H1 (cell line): ENCODE measurements around the gene BIVM. TPM values are rescaled to one million over a fixed set of nuclear protein-coding genes. Genes with fewer than 3 reads are reported as not detected.

ENCODE experiments used
- CTCF ChIA-PET: fragments of 300-600 bp; sonication (Branson Sonifier 250); formaldehyde crosslinking; loops from one replicate; lab custom pipeline; 2021; ENCODE audit not compliant: partially characterized antibody; lab: Charles Lee
- POLR2A ChIA-PET: fragments of 300-600 bp; sonication (Branson Sonifier 250); formaldehyde crosslinking; loops from one replicate; lab custom pipeline; 2021; ENCODE audit warnings: inconsistent platforms; ENCODE audit not compliant: partially characterized antibody; lab: Charles Lee
- DNase-seq, 2 experiments: peaks; one replicate each; pipeline versions ENCODE4 v3.0.0 to v3.0.0-alpha.2; 2010 to 2022; ENCODE audit warnings: low spot score in 2 of 2, low read depth in 1 of 2, mixed read lengths in 1 of 2
- FAIRE-seq: peaks from 2 replicates; lab custom pipeline; 2011; peaks lifted over from hg19 to GRCh38; lab: Jason Lieb, UNC
- H2AFZ ChIP-seq: 2 replicates; pipeline ENCODE4 v1.8.1; 2012; ENCODE audit warnings: low read length, inconsistent platforms
- H2AK5ac ChIP-seq: 2 replicates; pipeline ENCODE4 v1.6.1; 2013; ENCODE audit warnings: low read depth, low read length
- H2BK120ac ChIP-seq: replicated peaks from 2 replicates; pipeline ENCODE3; 2013; ENCODE audit warnings: low read depth, low read length, inconsistent platforms
- H2BK12ac ChIP-seq: 2 replicates; pipeline ENCODE4 v1.6.1; 2013; ENCODE audit warnings: low read depth, low read length
- H2BK15ac ChIP-seq: 2 replicates; pipeline ENCODE4 v1.6.1; 2013; ENCODE audit warnings: low read length
- H2BK20ac ChIP-seq: 2 replicates; pipeline ENCODE4 v1.6.1; 2013; ENCODE audit warnings: low read length
- H2BK5ac ChIP-seq: 2 replicates; pipeline ENCODE4 v1.6.1; 2013; ENCODE audit warnings: low read depth, low read length
- H3K14ac ChIP-seq: 2 replicates; pipeline ENCODE4 v1.6.1; 2013; ENCODE audit warnings: inconsistent platforms; ENCODE audit not compliant: insufficient read length
- H3K18ac ChIP-seq: 2 replicates; pipeline ENCODE4 v1.6.1; 2013; ENCODE audit warnings: low read length; ENCODE audit errors: extremely low read depth
- H3K23ac ChIP-seq: 2 replicates; pipeline ENCODE4 v1.6.1; 2013; ENCODE audit warnings: inconsistent platforms; ENCODE audit not compliant: insufficient read length
- H3K23me2 ChIP-seq: 2 replicates; pipeline ENCODE4 v1.6.1; 2013; ENCODE audit warnings: low read depth, low read length
- H3K27ac ChIP-seq: 2 replicates; pipeline ENCODE4 v1.6.1; 2011; ENCODE audit warnings: low read depth, low read length, inconsistent platforms
- H3K27me3 ChIP-seq, 4 experiments: replicated peaks in 1 of 4; 1 replicate in 1 of 4; 2 replicates in 3 of 4; pipeline versions ENCODE4 v1.6.1 to v1.8.1; 2011 to 2013; ENCODE audit warnings: low read length in 3 of 4, mild to moderate bottlenecking in 3 of 4, inconsistent platforms in 2 of 4, mixed read lengths in 2 of 4, moderate library complexity in 1 of 4; ENCODE audit not compliant: control insufficient read depth in 3 of 4, insufficient read depth in 3 of 4; ENCODE audit errors: extremely low read depth in 1 of 4
- H3K36me3 ChIP-seq, 4 experiments: 2 replicates each; pipeline versions ENCODE4 v1.6.1 to v1.8.1; 2011 to 2013; ENCODE audit warnings: mild to moderate bottlenecking in 4 of 4, low read length in 3 of 4, moderate library complexity in 2 of 4, control low read depth in 1 of 4, inconsistent platforms in 1 of 4; ENCODE audit not compliant: insufficient read depth in 4 of 4, control insufficient read depth in 2 of 4
- H3K4ac ChIP-seq: replicated peaks from 2 replicates; pipeline ENCODE3; 2013; ENCODE audit warnings: low read length, low read depth, mixed read lengths, inconsistent platforms; ENCODE audit not compliant: insufficient read length
- H3K4me1 ChIP-seq, 4 experiments: replicated peaks in 1 of 4; 1 replicate in 1 of 4; 2 replicates in 3 of 4; pipeline versions ENCODE4 v1.6.1 to v1.8.1; 2011 to 2013; ENCODE audit warnings: low read length in 3 of 4, inconsistent platforms in 2 of 4, mixed read lengths in 1 of 4; ENCODE audit not compliant: insufficient read depth in 4 of 4, control insufficient read depth in 3 of 4
- H3K4me2 ChIP-seq, 2 experiments: 2 replicates each; pipeline versions ENCODE4 v1.6.1 to v1.8.1; 2011 to 2013; ENCODE audit warnings: low read depth in 2 of 2, low read length in 2 of 2, control low read depth in 1 of 2, inconsistent platforms in 1 of 2, mild to moderate bottlenecking in 1 of 2; ENCODE audit not compliant: insufficient read depth in 1 of 2
- H3K4me3 ChIP-seq, 4 experiments: fragments of 200-600, 300-600 bp in 1 of 4; sonication (generic), shearing (Covaris generic), sonication (Bioruptor Twin) in 1 of 4; 2 replicates each; pipeline versions ENCODE4 v1.5.1 to v1.8.1; 2011 to 2016; ENCODE audit warnings: low read length in 4 of 4, low read depth in 3 of 4, control low read depth in 2 of 4, inconsistent platforms in 2 of 4, mild to moderate bottlenecking in 2 of 4, mixed read lengths in 1 of 4, moderate library complexity in 1 of 4; ENCODE audit not compliant: insufficient read depth in 2 of 4; ENCODE audit errors: extremely low read depth in 1 of 4
- H3K56ac ChIP-seq: replicated peaks from 2 replicates; pipeline ENCODE3; 2013; ENCODE audit warnings: low read depth, mild to moderate bottlenecking, mixed read lengths, low read length, inconsistent platforms; ENCODE audit not compliant: insufficient read length
- H3K79me1 ChIP-seq: 2 replicates; pipeline ENCODE4 v1.6.1; 2013; ENCODE audit warnings: low read depth, low read length, control low read depth
- H3K79me2 ChIP-seq, 2 experiments: 2 replicates each; pipeline versions ENCODE4 v1.6.1 to v1.8.1; 2012 to 2013; ENCODE audit warnings: low read length in 2 of 2, mild to moderate bottlenecking in 2 of 2, inconsistent platforms in 1 of 2; ENCODE audit not compliant: insufficient read depth in 2 of 2, control insufficient read depth in 1 of 2
- H3K9ac ChIP-seq, 4 experiments: replicated peaks in 1 of 4; 1 replicate in 1 of 4; 2 replicates in 3 of 4; pipeline versions ENCODE4 v1.6.1 to v1.8.1; 2011 to 2013; ENCODE audit warnings: low read depth in 3 of 4, low read length in 3 of 4, control low read depth in 2 of 4, mild to moderate bottlenecking in 2 of 4, moderate library complexity in 2 of 4, inconsistent platforms in 1 of 4; ENCODE audit errors: extremely low read depth in 1 of 4
- H3K9me3 ChIP-seq, 2 experiments: 2 replicates each; pipeline versions ENCODE4 v1.6.1 to v1.8.1; 2012 to 2013; ENCODE audit warnings: mild to moderate bottlenecking in 2 of 2, moderate library complexity in 2 of 2, control low read depth in 1 of 2, inconsistent platforms in 1 of 2, low read depth in 1 of 2, low read length in 1 of 2, mixed read lengths in 1 of 2; ENCODE audit not compliant: insufficient read depth in 2 of 2
- H4K20me1 ChIP-seq, 2 experiments: replicated peaks in 1 of 2; 2 replicates each; pipeline versions ENCODE3 to v1.8.1; 2011 to 2013; ENCODE audit warnings: inconsistent platforms in 2 of 2, low read length in 2 of 2, mild to moderate bottlenecking in 1 of 2; ENCODE audit not compliant: insufficient read depth in 2 of 2, control insufficient read depth in 1 of 2
- H4K5ac ChIP-seq: 2 replicates; pipeline ENCODE4 v1.6.1; 2013; ENCODE audit warnings: low read length, low read depth, mixed read lengths, inconsistent platforms; ENCODE audit not compliant: insufficient read length
- H4K8ac ChIP-seq: 2 replicates; pipeline ENCODE4 v1.8.0; 2013; ENCODE audit warnings: mild to moderate bottlenecking, moderate library complexity, low read length, inconsistent platforms; ENCODE audit not compliant: insufficient read depth; ENCODE audit errors: extremely low read depth
- H4K91ac ChIP-seq: replicated peaks from 2 replicates; pipeline ENCODE3; 2013; ENCODE audit warnings: low read length, mixed read lengths, inconsistent platforms; ENCODE audit not compliant: insufficient read length
- CHD2 ChIP-seq: IDR thresholded peaks from 2 replicates; pipeline ENCODE4 v1.6.1; 2012; ENCODE audit warnings: low read length, improper control_type of control experiment
- CTCF ChIP-seq, 3 experiments: IDR thresholded peaks; 1 replicate in 2 of 3; 2 replicates in 1 of 3; pipeline versions ENCODE4 v1.5.1 to v1.6.1; 2011; ENCODE audit warnings: low read length in 3 of 3, mild to moderate bottlenecking in 3 of 3, inconsistent platforms in 2 of 3, low read depth in 1 of 3, moderate library complexity in 1 of 3; ENCODE audit not compliant: insufficient read depth in 1 of 3; ENCODE audit errors: control extremely low read depth in 1 of 3
- EP300 ChIP-seq, 2 experiments: IDR thresholded peaks; 1 replicate in 1 of 2; 2 replicates in 1 of 2; pipeline ENCODE4 v1.6.1; 2011 to 2012; ENCODE audit warnings: low read depth in 2 of 2, low read length in 2 of 2, mild to moderate bottlenecking in 2 of 2, borderline replicate concordance in 1 of 2, inconsistent platforms in 1 of 2, moderate library complexity in 1 of 2
- FOSL1 ChIP-seq: IDR thresholded peaks from 2 replicates; pipeline ENCODE4 v1.6.1; 2011; ENCODE audit warnings: mild to moderate bottlenecking, low read depth, low read length, moderate library complexity; ENCODE audit not compliant: insufficient read depth
- MAX ChIP-seq: IDR thresholded peaks from 2 replicates; pipeline ENCODE4 v1.6.1; 2012; ENCODE audit warnings: inconsistent platforms
- POU5F1 ChIP-seq: IDR thresholded peaks from 2 replicates; pipeline ENCODE4 v1.6.1; 2011; ENCODE audit warnings: low read depth, mild to moderate bottlenecking, low read length, moderate library complexity
- SIX5 ChIP-seq: IDR thresholded peaks from 2 replicates; pipeline ENCODE4 v1.6.1; 2011; ENCODE audit warnings: mild to moderate bottlenecking, low read depth, low read length
- SP2 ChIP-seq: IDR thresholded peaks from 2 replicates; pipeline ENCODE4 v1.6.1; 2012; ENCODE audit warnings: mild to moderate bottlenecking, low read length, inconsistent platforms
- SRF ChIP-seq: IDR thresholded peaks from 2 replicates; pipeline ENCODE4 v1.6.1; 2011; ENCODE audit warnings: mild to moderate bottlenecking, low read depth, low read length, moderate library complexity
- TEAD4 ChIP-seq: IDR thresholded peaks from 2 replicates; pipeline ENCODE4 v1.6.1; 2012; ENCODE audit warnings: low read depth, low read length, inconsistent platforms, mixed read lengths
- WGBS, 2 experiments: shearing (Covaris generic) in 1 of 2; methylation state at CpG; one replicate each; pipeline versions ENCODE4 v1.1.6 to v1.1.7; 2013 to 2015; ENCODE audit warnings: low lambda C conversion rate in 2 of 2, mixed read lengths in 2 of 2, inconsistent platforms in 1 of 2, low coverage in 1 of 2, missing lambda C conversion rate in 1 of 2; ENCODE audit not compliant: insufficient replicate concordance in 2 of 2, insufficient coverage in 1 of 2, insufficient read length in 1 of 2; ENCODE audit errors: extremely low coverage in 1 of 2, missing lambda C conversion rate in 1 of 2; 5-methylcytosine and 5-hydroxymethylcytosine counted together
- polyA plus RNA-seq, 7 experiments: library from polyadenylated mRNA; depleted of rRNA in 3 of 7; stranded (reverse) in 5 of 7; unstranded in 2 of 7; fragments of >200 nt in 5 of 7; fragments of 200-250 nt in 2 of 7; gene quantifications; 1 replicate in 5 of 7; 2 replicates in 1 of 7; 4 replicates in 1 of 7; pipeline versions ENCODE4 v1.2.1 to v1.2.3, GENCODE V29; 2011 to 2013; ENCODE audit warnings: missing spikeins in 2 of 7, mixed read lengths in 2 of 7
- total RNA-seq: library from RNA; stranded (reverse); fragmentation: NEBNext Ultra II Directional; extraction: Animal tissue kit (Norgen Biotek cat#: 25700); gene quantifications from 2 replicates; pipeline ENCODE4 v1.2.1, GENCODE V29; 2021
- TF ChIP-seq, protein P1 (sequence below): IDR thresholded peaks from 2 replicates; pipeline ENCODE4 v1.6.1; 2011; ENCODE audit warnings: low read length, improper control_type of control experiment

Gene BIVM
- total and polyA plus RNA-seq, 2 of the 8 experiments (the other 6 are each of a cell fraction or from before 2014, with no cell fraction given): 1.8 to 5.5 TPM

DNA sequence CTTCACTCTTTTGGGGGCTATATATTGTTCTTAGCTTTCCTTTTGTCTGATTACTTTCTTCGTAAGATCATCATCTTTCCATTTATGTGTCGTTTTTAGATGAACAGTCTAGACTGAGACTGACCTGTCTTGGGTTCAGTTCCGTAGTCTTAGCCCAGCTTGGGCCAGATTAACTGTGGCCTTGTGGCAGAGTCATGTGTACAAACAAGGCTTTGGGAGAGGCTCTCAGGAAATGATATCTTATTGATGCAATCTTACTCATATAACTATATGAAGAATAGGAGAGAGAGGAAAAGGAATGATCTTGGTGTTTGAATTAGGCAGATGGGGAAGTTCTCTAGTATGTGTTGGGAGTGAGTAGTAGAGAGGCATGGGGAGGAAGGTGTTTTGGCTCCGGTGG lies 40.1 kb downstream of the BIVM start:
- no peak overlapping the region for H2BK5ac ChIP-seq
- no peaks in the 10 kb centered on the region for H3K79me2 ChIP-seq
- no peaks in the 10 kb centered on the region for H3K23me2 ChIP-seq
- H3K27ac ChIP-seq: no peak overlapping the region
- CTCF ChIA-PET: interaction anchor here (0.6 kb wide), 1 partner anchor 438 kb away, joined by 3 read pairs; no protein-coding TSS in a partner anchor
- H3K27me3 ChIP-seq: no peaks in the 10 kb centered on the region
- no peak overlapping the region for H2AK5ac ChIP-seq
- H3K9me3 ChIP-seq: no peaks in the 10 kb centered on the region
- DNase-seq: no peak
- H3K9ac ChIP-seq: no peak overlapping the region
- H3K18ac ChIP-seq: no peak overlapping the region
- H2BK15ac ChIP-seq: no peak overlapping the region
- no peaks in the 10 kb centered on the region for H3K36me3 ChIP-seq
- no peak overlapping the region for H3K14ac ChIP-seq
- H2BK120ac ChIP-seq: no peak overlapping the region
- H4K8ac ChIP-seq: no peak overlapping the region
- no peak overlapping the region for H3K4ac ChIP-seq
- H4K5ac ChIP-seq: no peak overlapping the region
- H3K4me2 ChIP-seq: no peak overlapping the region
- POLR2A ChIA-PET: no interaction called here
- H2AFZ ChIP-seq: no peak overlapping the region
- H2BK20ac ChIP-seq: no peak overlapping the region
- 41% methylated on average over 4 of the region's 4 CpGs; no CpG with 5 or more reads in 1 of the 2 experiments for WGBS, 2 experiments
- no peak overlapping the region for H3K56ac ChIP-seq
- H3K79me1 ChIP-seq: no peaks in the 10 kb centered on the region
- no peaks in the 10 kb centered on the region for H4K20me1 ChIP-seq
- H4K91ac ChIP-seq: no peak overlapping the region
- H3K4me1 ChIP-seq: no peaks in the 10 kb centered on the region
- FAIRE-seq: no peak
- no peak overlapping the region for H3K4me3 ChIP-seq
- H3K23ac ChIP-seq: no peak overlapping the region
- H2BK12ac ChIP-seq: no peak overlapping the region
- TF ChIP-seq SRF (no peak), MAX (no peak), EP300 (IDR thresholded peaks at IDR 0.05; ENCODE audit: borderline replicate concordance in 1 of 2, low read depth in 2 of 2, low read length in 2 of 2) (no peak), SP2 (no peak), POU5F1 (no peak), CHD2 (no peak), SIX5 (no peak), FOSL1 (no peak), TEAD4 (no peak), CTCF (IDR thresholded peaks at IDR 0.05; ENCODE audit: control extremely low read depth in 1 of 3, insufficient read depth in 1 of 3, low read depth in 1 of 3, low read length in 3 of 3) (no peak)
- TF ChIP-seq, protein P1, sequence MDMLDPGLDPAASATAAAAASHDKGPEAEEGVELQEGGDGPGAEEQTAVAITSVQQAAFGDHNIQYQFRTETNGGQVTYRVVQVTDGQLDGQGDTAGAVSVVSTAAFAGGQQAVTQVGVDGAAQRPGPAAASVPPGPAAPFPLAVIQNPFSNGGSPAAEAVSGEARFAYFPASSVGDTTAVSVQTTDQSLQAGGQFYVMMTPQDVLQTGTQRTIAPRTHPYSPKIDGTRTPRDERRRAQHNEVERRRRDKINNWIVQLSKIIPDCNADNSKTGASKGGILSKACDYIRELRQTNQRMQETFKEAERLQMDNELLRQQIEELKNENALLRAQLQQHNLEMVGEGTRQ: no peak
